ENCODE results near the gene OCEL1.

DNA sequence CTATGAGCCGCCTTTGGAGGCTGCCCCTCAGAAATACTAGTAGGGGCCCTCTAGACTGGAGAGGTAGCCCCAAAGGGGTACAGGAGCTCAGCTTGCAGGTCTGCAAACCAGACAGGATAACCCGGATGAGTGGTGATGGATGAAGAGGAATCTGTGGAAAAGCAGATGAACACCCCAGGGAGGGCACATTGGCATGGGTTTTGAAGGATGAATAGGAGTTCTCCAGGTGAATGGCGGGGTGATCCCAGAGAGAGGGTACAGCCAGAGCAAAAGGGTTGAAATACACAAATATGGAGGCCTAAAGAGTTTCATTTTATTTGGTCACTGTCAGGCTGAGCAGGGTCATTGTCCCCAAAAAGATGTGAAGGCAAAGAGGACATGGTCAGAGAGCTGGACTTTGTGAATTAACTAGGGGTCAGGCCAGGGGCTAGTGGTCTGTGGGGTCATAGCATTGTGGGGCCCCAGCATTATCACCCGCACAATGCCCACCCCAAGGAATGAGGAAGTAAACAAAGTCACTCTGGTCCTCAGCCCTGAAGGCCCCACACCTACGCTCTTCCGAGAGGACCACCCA lies 14.9 kb downstream of the OCEL1 start:
- TF ChIP-seq EZH2 (IDR thresholded peaks at IDR 0.05; ENCODE audit: borderline replicate concordance, low read length) = no peak
- TF ChIP-seq, protein P1, sequence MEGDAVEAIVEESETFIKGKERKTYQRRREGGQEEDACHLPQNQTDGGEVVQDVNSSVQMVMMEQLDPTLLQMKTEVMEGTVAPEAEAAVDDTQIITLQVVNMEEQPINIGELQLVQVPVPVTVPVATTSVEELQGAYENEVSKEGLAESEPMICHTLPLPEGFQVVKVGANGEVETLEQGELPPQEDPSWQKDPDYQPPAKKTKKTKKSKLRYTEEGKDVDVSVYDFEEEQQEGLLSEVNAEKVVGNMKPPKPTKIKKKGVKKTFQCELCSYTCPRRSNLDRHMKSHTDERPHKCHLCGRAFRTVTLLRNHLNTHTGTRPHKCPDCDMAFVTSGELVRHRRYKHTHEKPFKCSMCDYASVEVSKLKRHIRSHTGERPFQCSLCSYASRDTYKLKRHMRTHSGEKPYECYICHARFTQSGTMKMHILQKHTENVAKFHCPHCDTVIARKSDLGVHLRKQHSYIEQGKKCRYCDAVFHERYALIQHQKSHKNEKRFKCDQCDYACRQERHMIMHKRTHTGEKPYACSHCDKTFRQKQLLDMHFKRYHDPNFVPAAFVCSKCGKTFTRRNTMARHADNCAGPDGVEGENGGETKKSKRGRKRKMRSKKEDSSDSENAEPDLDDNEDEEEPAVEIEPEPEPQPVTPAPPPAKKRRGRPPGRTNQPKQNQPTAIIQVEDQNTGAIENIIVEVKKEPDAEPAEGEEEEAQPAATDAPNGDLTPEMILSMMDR (conservative IDR thresholded peaks at IDR 0.05 in 1 of 2, IDR thresholded peaks at IDR 0.05 in 1 of 2; ENCODE audit: extremely low read depth in 1 of 2, insufficient read depth in 1 of 2, low read depth in 1 of 2, low read length in 2 of 2) = no peak

Measured in mammary epithelial cell (primary cell).